ENCODE results near the gene SEMA5A.

GRCh38 chr5:9445826-9446388 is 100.0 kb downstream of the SEMA5A start:
- TF ChIP-seq CTCF (IDR thresholded peaks at IDR 0.05) (no peak), POLR2AphosphoS5 (IDR thresholded peaks at IDR 0.05) (no peak), EP300 (IDR thresholded peaks at IDR 0.05; ENCODE audit: low read depth) (no peak), POLR2A (IDR thresholded peaks at IDR 0.05) (no peak)
